Measurements from ENCODE around the gene EYS.

EYS gene

DNA sequence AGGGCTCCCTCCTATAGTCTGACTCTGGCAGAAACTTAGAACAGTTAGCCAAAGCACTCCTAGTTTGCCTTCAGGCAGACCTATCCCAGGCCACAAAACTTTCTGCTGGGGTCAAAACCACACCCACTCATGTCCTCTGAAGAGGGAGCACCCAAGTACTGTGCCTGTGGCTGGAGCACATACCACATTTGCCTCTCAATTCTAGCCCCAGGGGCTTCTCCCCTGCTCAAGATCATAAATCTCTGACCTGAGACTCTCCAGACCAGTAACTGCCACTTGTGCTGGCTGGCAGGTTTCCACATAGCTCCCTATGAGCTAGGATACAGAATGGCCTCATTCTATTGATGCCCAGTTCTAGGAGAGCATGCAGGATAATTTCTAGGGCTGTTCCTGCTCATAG is 781.0 kb downstream of the EYS start:
- DNase-seq = no peak

DNA sequence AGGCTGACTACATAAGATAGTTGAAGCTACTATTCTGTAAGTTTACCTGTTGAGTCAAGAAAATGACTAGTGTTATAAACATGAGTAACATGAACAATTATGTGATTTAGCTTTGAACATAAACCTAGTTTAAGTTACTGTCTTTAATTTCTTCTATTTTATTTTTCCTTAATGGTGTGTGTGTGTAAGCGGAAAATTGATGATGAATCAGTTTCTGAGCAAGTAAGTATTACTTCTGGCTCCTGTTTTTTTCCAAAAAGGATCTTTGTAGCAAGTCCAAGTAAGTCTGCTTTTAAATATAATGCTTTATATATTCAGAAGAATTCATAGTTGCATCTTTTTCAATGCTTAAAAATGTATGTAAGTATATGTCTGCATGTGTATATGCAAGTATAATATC is 786.8 kb downstream of the EYS start:
- no peak for DNase-seq

DNA sequence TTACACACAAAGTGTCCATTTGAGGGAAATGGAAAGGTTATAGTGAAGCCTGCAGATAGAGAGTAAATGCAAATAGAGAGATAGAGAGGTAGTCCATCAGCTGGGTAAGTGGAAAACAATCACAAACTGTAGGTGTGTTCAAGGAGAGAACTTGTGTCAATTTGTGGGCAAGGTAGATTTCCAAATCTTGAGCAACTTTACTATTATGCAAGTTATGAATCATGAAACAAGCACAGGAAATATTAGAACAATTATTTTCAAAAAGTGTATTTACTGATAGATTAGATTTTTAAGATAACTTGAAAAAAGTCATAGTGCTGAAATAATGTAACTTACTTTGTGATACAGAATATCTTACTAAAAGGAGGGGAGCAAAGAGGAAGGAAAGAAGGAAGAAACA is 792.9 kb downstream of the EYS start:
- DNase-seq = no peak

DNA sequence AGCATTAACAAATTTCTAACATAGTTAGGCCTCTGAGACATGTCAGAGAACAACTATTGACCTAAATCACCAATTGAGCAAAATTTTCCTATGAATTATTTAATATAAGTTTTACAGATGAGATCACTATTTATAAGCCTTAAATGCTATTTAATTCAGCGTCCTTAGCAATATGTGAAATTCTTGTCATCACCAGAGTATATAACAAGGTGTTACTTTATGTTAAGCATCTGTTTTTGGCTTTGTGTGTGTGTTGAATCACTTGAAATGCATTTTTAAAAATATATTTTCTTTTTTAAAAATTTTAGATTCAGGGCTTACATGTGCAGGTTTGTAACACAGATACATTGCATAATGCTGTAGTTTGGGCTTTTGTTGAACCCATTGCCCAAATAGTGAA is 794.1 kb downstream of the EYS start:
- no peak for DNase-seq

DNA sequence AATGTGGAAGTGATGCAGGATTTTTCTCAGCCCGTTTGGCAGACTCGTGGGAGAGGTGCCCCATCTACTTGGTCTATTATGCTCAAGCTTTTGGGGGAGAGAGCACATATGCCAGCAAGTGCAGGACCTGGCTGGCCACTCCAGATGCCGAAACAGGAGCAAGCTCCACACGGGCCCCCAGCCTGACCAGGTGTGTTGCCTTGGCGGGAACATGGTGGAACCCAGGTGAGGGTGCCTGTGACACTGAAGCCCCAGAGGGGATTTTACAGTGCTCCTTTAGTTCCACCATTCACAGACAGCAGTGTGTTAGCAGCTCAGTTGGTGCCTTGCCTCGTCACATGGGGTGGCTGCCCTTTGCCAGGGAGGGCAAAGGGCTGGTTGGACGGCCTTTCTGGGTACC is 798.9 kb downstream of the EYS start:
- no peak for DNase-seq

DNA sequence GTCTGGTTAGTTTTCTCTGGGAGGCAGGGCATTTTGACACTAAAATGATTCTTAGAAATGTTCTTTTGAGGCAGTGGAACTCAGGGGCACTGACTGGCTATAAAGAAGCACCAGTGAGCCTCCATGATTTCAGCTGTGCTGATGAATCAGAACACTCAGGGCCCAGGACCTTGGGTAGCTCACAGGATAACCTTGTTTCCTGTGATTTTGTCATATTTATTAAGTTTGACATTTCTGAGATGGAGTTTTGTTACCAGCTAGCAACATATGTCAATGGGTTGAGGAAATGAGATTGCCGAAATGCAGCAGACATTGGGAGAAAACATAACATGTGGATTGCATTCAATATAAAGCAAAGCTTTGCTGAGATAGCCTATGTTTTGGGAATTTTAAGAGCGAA is 802.4 kb downstream of the EYS start:
- DNase-seq = no peak

DNA sequence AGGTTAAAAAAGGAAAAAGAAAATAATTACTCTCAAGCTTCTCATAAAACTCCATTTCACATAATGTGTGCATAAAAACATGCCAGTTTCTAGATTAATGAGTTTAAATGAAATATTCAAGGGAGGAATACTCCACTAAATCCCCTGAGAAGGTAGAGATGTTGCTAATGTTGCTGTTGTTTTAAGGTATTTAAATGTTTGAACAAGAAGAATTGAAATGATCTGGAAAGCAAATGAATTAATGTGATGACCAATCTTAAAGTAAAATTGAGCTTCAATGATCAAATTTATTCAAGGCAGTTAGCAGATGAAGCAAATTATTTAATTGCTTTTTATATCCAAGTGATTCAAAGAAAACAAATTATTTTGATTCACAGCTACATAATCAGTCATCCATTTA is 804.4 kb downstream of the EYS start:
- DNase-seq = no peak

DNA sequence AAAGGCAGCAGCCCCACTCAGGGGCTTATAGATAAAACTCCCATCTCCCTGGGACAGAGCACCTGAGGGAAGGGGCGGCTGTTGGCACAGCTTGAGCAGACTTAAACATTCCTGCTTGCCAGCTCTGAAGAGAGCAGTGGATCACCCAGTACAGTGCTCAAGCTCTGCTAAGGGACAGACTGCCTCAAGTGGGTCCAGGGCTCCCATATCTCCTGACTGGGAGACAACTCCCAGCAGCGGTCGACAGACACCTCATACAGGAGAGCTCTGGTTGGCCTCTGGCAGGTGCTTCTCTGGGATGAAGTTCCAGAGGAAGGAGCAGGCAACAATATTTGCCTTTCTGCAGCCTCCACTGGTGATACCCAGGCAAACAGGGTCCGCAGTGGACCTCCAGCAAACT is 810.1 kb downstream of the EYS start:
- DNase-seq = no peak

DNA sequence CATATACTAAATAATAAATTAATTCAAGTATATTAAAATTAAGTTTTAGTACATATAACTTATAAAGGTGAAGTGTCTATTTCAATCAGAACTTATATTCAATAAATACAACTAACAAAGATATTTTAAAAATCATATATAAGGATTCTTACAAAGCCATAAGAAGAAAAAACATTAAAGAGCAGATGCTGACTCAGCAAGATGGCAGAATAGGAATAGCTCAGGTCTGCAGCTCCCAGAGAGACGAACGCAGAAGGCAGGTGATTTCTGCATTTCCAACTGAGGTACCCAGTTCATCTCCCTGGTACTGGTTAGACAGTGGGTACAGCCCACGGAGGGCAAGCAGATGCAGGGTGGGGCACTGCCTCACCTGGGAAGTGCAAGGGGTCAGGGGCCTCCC is 811.1 kb downstream of the EYS start:
- DNase-seq = no peak

DNA sequence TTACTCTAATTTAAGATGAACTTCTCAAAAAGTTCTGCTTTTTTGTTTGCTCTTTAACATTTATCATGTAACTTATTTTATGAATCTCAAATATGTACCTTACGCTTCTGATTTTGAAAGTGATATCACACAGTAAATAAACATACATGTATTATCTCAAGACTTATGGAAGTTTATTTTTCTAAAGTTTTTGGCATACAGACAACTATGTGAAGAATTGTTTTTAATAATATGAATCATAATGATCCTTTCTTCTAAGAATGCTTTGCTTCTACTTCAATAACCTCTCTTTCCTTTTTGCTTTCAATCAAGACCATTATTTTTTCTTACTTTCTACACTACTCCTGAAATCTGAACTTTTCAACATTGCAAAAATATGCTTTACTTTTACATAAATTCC is 816.4 kb downstream of the EYS start:
- DNase-seq = no peak

DNA sequence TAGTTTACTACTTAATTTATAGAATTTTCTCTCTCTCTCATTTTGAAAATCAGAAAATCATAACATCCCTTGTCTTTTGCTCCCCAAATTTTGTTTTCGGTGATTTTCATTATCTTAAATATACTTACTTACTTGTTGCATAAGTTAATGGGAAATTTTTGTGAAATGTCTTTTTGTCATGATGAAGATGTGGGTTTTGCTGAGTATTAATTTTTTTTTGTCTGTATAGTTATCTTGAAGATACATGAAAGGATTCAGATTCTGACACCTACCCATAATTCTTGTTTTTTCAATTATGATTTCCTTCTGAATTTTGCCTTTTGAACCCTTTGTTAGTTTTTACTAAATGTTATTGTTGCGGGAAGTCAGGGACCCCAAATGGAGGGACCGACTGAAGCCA is 817.9 kb downstream of the EYS start:
- DNase-seq = no peak

DNA sequence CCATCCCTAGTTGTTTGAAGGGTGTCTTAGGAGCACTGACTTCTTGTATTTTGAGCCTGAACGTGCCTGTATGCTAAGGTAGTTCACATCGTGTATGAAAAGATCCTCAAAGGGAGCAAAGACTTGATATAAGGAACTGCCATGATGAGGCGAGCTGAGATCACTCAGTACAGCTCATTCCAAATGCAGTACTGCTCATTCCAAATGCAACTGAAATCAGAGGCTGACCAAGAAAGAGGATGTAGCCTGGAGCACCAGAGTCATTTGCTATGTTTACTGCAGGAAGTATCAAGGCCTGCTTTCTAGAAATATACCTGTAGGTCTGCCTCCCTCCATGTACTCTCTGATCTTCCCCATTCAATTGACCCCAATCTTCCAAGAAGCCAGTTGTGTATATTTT is 832.2 kb downstream of the EYS start:
- no peak for DNase-seq

DNA sequence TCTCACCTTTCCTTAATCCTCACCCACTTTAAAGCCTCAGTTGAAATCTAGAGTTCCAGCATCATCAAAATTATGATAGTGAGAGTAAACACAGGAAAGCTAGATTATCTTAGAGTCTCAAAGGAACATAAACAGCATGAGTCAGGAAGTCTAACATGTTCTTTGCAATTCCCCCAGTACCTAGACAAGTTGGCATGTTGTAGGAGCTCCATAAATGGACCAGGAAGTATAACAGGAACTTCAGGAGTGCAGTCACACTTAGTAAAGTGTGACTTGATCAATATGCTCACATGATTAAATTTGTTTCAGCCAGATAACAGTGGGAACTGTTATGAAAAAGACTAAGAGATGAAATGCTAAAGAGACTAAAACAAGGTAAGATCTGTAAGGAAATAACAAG is 834.4 kb downstream of the EYS start:
- DNase-seq = no peak

DNA sequence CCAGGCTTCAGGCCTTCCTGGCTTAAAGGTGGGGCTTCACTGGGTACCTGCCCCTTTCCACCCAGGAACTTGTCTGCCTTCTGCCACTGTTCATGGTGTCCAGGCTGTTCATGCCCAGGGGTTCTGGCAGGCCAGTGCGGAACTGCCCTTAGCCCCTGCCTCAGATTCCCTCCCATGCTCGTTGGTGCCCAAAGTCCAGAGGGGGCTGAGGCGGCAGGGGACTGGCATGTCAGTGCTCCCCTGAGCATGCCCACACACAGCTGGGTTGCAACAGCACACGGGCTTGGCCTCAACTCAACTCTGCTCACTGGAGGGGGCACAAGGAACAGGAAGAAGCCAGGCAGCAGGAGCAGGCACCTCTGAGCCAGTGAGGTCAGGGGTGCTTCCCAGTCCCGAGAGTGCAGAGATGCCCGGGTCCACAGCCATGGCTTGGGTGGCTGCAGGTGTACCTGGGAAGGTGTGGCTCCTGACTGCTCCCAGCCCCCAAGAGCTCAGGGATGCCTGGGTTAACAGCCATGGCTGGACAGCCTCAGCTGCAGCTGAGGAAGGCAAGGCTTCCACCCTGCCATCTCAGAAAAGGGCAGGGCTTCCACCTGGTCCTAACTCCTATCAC is 845.9 kb downstream of the EYS start:
- no peak for DNase-seq

DNA sequence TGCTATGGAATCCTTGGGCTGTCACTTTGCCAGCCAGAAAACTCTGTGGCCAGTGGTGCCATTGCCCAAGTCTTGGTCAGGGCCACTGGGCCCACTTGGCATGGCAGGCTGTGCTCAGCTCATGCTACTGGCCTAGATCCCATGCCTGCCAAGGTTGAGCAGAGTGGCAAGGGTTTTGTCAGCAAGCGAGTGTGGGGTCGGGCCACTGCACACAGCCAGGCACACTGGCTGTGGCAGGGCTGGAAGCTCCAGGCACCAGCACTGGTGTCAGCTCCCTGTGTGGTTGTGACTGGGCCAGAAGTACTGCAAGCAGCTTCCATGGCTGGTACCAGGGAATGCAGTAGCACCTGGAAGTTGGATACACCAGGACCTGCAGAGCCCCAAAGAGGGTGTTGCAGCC is 846.8 kb downstream of the EYS start:
- DNase-seq = no peak

DNA sequence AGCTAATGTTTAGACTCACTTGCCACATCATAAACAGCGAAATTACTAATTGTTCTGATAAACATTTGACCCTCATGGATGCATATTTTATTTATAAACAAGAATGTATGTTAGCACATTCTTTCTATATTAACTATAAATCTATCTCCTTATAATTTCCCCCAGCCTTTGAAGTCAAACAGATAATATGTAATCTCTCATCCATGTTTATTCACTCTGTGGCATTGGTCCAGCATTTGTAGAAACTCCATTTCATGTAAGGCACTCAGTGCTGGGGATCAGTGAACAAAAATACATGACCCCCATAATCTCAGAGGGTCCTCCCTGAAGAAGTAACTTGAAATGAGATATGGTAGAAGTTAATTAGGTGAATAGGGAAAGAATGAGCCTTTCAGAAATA is 856.9 kb downstream of the EYS start:
- DNase-seq = no peak

DNA sequence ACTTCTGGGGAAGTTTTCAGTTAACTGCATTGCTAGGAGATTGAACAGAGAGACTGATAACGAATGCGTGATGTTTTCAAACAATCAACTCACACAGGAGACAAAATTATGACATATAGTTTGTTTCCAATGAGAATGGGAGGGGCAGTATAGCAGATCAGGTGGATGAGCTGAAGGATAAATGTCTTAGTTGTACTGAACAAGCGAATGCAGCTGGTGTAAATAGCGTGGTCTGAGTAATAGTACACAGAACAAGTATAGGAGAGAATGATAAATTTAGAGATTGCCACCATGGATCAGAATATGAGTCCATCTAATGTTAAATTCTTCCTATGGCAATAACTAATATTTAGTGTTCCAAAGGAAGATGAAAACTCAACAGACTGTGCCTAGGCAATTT is 858.6 kb downstream of the EYS start:
- DNase-seq = no peak

DNA sequence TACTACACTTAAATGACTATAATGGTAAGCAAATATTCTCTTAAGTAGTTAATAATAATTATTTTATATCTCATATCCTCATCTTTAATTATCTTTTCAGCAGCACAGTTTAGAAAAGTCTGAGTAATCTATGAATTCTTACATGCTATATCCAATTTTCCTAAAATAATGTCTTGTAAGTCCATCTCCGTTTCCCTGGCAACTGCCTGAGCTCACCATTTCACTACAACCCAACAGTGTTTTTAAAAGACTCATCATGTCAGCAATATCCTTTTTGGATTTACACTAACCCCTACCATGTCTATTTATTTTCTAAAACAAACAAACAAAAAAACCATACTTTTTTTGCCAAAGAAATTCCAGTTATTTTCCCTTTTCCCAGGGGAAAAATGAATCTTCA is 859.6 kb downstream of the EYS start:
- no peak for DNase-seq

DNA sequence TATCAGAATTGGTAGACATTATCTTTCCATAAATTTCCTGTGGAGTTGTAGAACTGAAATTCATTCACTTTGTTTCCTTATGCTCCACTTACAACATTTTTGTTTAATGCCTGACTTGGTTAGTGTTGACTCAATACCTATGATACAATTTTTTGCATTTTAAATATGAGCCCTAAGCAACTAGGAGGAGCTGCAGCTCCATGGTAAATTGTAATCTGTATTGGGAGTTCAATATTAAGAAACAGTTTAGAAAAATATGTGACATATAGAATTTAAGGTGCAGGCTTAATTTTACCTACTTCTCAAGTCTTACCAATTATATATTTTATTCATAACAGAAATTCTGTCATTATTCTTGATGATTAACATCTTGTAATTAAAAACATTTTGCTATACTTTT is 868.3 kb downstream of the EYS start:
- DNase-seq = no peak

DNA sequence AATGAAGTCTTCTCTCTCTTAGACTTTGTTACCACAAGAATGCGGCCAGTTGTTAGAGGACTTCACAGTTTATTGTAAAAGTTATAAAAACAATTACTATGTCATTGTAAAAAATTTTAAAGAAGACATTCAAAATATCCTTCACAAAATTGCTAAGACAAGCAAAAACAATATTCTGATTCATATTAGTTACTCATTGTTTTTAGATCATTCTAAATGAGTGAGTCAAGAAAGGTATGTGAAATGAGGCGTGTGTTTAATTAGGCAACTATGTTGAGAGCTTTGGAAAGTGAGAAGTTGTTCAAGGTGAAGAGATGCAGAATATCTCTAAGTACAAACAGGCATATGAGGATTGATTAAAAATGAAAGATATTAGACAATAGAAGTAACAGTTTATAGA is 875.3 kb downstream of the EYS start:
- DNase-seq = no peak

DNA sequence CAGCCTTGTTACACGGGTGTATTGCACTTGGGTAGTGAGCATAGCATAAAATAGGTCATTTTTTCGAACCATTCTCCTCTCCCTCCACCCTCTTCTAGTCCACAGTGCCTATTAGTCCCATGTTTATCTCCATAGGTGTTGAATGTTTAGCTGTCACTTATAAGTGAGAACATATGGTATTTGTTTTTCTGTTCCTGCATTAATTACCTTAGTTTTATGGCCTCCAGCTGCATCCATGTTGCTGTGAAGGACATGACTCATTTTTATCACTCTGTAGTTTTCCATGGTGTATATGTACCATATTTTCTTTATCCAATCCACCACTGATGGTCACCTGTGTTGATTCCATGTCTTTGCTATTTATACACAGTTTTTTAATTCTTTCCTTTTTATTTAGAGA is 889.5 kb downstream of the EYS start:
- no peak for DNase-seq

DNA sequence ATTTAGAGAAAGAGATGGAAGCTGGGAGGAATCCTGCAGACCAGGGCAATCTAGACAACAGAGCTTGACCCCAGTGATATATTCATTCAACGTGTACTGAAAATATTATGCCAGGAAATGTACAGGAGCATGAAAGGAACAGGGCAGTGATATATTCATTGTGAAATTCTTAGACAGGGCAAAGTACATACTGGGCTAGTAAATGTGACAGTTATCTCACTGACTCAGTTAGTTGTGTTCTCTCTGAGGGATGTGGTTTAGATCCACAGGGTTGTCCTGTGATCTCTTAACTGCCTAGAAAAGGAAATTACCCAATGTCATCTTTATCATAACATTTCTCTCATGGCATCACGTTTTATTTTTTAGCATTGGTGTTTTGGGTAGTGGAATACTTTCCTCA is 891.3 kb downstream of the EYS start:
- no peak for DNase-seq

DNA sequence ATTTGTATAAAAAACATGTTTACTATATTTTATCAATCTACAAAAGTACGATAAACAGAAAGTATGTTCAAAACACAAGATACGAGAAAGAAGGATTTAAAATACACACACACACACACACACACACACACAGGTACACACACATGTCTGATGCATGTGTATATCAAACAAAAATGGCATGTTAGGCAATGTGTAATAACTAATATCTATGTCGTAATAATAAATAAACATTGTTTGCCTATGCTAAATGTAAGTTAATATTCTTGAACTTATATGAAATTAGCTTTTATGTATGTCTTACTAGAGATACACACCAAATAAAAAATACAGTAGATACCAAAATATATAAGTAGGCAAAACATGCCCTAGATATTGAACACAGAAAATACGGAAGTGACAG is 894.9 kb downstream of the EYS start:
- no peak for DNase-seq

DNA sequence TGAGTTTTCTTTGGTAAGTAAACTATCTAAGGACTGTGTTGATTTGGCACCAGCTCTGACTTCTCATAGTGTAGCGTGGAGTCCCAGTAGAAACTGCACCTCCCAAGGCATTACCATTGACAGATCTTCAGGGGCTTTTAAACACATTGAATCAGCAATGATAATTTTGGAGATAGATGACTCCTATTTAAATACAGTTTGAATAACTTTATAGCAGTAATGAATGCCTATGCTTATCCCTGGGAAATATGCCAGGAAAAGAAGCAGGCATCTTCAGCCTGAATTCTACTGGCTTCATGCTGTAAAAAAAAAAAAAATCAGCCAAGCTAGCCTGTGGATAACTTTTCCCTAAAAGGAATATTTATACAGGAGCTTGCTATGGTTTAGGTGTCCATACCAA is 895.9 kb downstream of the EYS start:
- no peak for DNase-seq

DNA sequence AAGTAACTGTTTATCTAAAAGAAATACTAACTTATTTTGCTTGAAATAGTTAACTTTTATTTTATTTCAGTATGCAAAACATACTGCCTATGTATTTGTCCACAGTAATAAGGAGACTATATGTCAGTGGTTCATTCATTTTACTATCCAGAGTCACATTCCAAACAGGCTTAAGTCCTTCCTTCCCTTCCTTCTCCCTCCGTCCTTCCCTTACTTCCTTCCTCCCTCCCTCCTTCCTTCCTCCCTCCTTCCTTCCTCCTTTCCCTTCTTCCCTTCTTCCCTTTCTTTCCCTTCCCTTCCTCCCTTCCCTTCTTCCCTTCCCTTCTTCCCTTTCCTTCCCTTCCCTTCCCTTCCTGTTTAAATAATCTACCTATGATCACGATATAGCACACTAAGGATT is 899.2 kb downstream of the EYS start:
- no peak for DNase-seq
